HepG2 (cell line): ENCODE results near the gene CHID1. TPM values are rescaled to one million over a fixed set of nuclear protein-coding genes. Genes with fewer than 3 reads are reported as not detected.

Experiments
- ADNP ChIP-seq: sonication (generic); formaldehyde crosslinking; IDR thresholded peaks from 2 replicates; pipeline ENCODE4 v1.4.0; 2020; ENCODE audit warnings: missing genetic modification reagents
- ARNT2 ChIP-seq: sonication (generic); formaldehyde crosslinking; IDR thresholded peaks from 2 replicates; pipeline ENCODE4 v1.8.0; 2022; ENCODE audit warnings: mild to moderate bottlenecking, low read depth, missing genetic modification reagents, moderate library complexity
- CCAR2 ChIP-seq: fragments of 200-400 bp; formaldehyde crosslinking; optimal IDR thresholded peaks from 2 replicates; pipeline ENCODE3; 2018; ENCODE audit warnings: low read depth, mild to moderate bottlenecking, low read length, moderate library complexity
- HNRNPLL ChIP-seq: fragments of 200-400 bp; formaldehyde crosslinking; IDR thresholded peaks from 2 replicates; pipeline ENCODE4 v1.6.1; 2017; ENCODE audit warnings: mild to moderate bottlenecking, low read depth, low read length; ENCODE audit not compliant: poor library complexity, severe bottlenecking
- MXI1 ChIP-seq: IDR thresholded peaks from 3 replicates; pipeline ENCODE4 v1.6.1; 2012; ENCODE audit warnings: low read depth, low read length, inconsistent platforms, borderline replicate concordance
- NCOA1 ChIP-seq: sonication (generic); formaldehyde crosslinking; IDR thresholded peaks from 2 replicates; pipeline ENCODE4 v1.9.0; 2021; ENCODE audit warnings: missing genetic modification reagents
- NPAS2 ChIP-seq: sonication (generic); formaldehyde crosslinking; IDR thresholded peaks from 2 replicates; pipeline ENCODE4 v1.8.0; 2022; ENCODE audit warnings: mild to moderate bottlenecking, missing genetic modification reagents, borderline replicate concordance
- PCBP2 ChIP-seq: fragments of 200-400 bp; formaldehyde crosslinking; optimal IDR thresholded peaks from 2 replicates; pipeline ENCODE3; 2018; ENCODE audit warnings: low read length, low read depth; ENCODE audit not compliant: poor library complexity, severe bottlenecking
- RNF2 ChIP-seq: fragments of 450-650 bp; conservative IDR thresholded peaks from 2 replicates; pipeline ENCODE4 v1.6.1; 2016; ENCODE audit warnings: low read depth
- SP2 ChIP-seq: sonication (generic); formaldehyde crosslinking; IDR thresholded peaks from 2 replicates; pipeline ENCODE4 v1.5.1; 2020; ENCODE audit warnings: mild to moderate bottlenecking, missing genetic modification reagents
- SRSF1 ChIP-seq: fragments of 200-400 bp; formaldehyde crosslinking; optimal IDR thresholded peaks from 2 replicates; pipeline ENCODE3; 2017; ENCODE audit warnings: mild to moderate bottlenecking, low read depth, low read length, moderate library complexity
- TBX3 ChIP-seq: fragments of 450-650 bp; IDR thresholded peaks from 2 replicates; pipeline ENCODE4 v1.6.1; 2017; ENCODE audit warnings: antibody characterized with exemption, mild to moderate bottlenecking, inconsistent platforms, borderline replicate concordance
- TCF7 ChIP-seq: sonication (generic); IDR thresholded peaks from 2 replicates; pipeline ENCODE4 v1.6.1; 2016; ENCODE audit warnings: antibody characterized with exemption, low read depth
- TSC22D2 ChIP-seq: sonication (generic); formaldehyde crosslinking; IDR thresholded peaks from 2 replicates; pipeline ENCODE4 v1.5.1; 2020; ENCODE audit warnings: missing genetic modification reagents, mild to moderate bottlenecking, borderline replicate concordance
- WIZ ChIP-seq: sonication (generic); formaldehyde crosslinking; IDR thresholded peaks from 2 replicates; pipeline ENCODE4 v1.5.1; 2020; ENCODE audit warnings: mild to moderate bottlenecking, missing genetic modification reagents
- YEATS2 ChIP-seq: sonication (generic); formaldehyde crosslinking; IDR thresholded peaks from 2 replicates; pipeline ENCODE4 v1.4.0; 2020; ENCODE audit warnings: missing genetic modification reagents, borderline replicate concordance
- ZIK1 ChIP-seq: sonication (generic); formaldehyde crosslinking; IDR thresholded peaks from 2 replicates; pipeline ENCODE4 v1.5.0; 2020; ENCODE audit warnings: mild to moderate bottlenecking, low read depth, missing genetic modification reagents, borderline replicate concordance
- ZNF10 ChIP-seq: sonication (generic); formaldehyde crosslinking; IDR thresholded peaks from 2 replicates; pipeline ENCODE4 v1.4.0; 2020; ENCODE audit warnings: mild to moderate bottlenecking, low read depth, missing genetic modification reagents, borderline replicate concordance
- ZNF432 ChIP-seq: sonication (generic); formaldehyde crosslinking; IDR thresholded peaks from 2 replicates; pipeline ENCODE4 v1.5.0; 2020; ENCODE audit warnings: missing genetic modification reagents, mild to moderate bottlenecking, borderline replicate concordance
- ZNF567 ChIP-seq: sonication (generic); formaldehyde crosslinking; IDR thresholded peaks from 2 replicates; pipeline ENCODE4 v1.8.1; 2023; ENCODE audit warnings: mild to moderate bottlenecking, missing genetic modification reagents, borderline replicate concordance
- ZNF605 ChIP-seq: sonication (generic); formaldehyde crosslinking; IDR thresholded peaks from 2 replicates; pipeline ENCODE4 v1.8.0; 2022; ENCODE audit warnings: mild to moderate bottlenecking, missing genetic modification reagents
- ZNF781 ChIP-seq: sonication (generic); formaldehyde crosslinking; IDR thresholded peaks from 2 replicates; pipeline ENCODE4 v1.5.1; 2020; ENCODE audit warnings: borderline replicate concordance, mild to moderate bottlenecking, missing genetic modification reagents; ENCODE audit errors: not compliant biosample characterization
- polyA plus RNA-seq, 8 experiments: library from polyadenylated mRNA; depleted of rRNA in 3 of 8; stranded (reverse) in 7 of 8; unstranded in 1 of 8; fragments of >200 nt; fragmentation: Illumina TruSeq in 4 of 8; extraction: Trizol in 4 of 8; gene quantifications; 2 replicates each; pipeline versions ENCODE4 v1.2.1 to v1.2.3, GENCODE V29; 2011 to 2016; ENCODE audit warnings: low read depth in 4 of 8, missing spikeins in 1 of 8, mixed read lengths in 1 of 8; ENCODE audit not compliant: insufficient read depth in 1 of 8
- total RNA-seq, 5 experiments: library from RNA; depleted of rRNA; stranded (reverse); fragments of >200 nt; fragmentation: Illumina TruSeq; extraction: Trizol; gene quantifications; 2 replicates each; pipeline ENCODE4 v1.2.3, GENCODE V29; 2016; ENCODE audit warnings: low read depth in 1 of 5
- TF ChIP-seq, protein P1 (sequence below), 2 experiments: sonication (generic) in 1 of 2; formaldehyde crosslinking in 1 of 2; IDR thresholded peaks; 2 replicates each; pipeline versions ENCODE4 v1.4.0 to v1.6.1; 2018 to 2020; ENCODE audit warnings: missing genetic modification reagents in 2 of 2, borderline replicate concordance in 1 of 2, low read depth in 1 of 2, mild to moderate bottlenecking in 1 of 2, missing biosample characterization in 1 of 2
- TF ChIP-seq, protein P2 (sequence below): sonication (generic); formaldehyde crosslinking; IDR thresholded peaks from 2 replicates; pipeline ENCODE4 v1.4.0; 2020; ENCODE audit warnings: missing genetic modification reagents
- TF ChIP-seq, protein P3 (sequence below): IDR thresholded peaks from 2 replicates; pipeline ENCODE4 v1.6.1; 2018; ENCODE audit warnings: missing genetic modification reagents

The CHID1 gene
- total and polyA plus RNA-seq, 2 of the 13 experiments (the other 11 are each of a cell fraction or from before 2014, with no cell fraction given), result 65.1 to 93.6 TPM

DNA sequence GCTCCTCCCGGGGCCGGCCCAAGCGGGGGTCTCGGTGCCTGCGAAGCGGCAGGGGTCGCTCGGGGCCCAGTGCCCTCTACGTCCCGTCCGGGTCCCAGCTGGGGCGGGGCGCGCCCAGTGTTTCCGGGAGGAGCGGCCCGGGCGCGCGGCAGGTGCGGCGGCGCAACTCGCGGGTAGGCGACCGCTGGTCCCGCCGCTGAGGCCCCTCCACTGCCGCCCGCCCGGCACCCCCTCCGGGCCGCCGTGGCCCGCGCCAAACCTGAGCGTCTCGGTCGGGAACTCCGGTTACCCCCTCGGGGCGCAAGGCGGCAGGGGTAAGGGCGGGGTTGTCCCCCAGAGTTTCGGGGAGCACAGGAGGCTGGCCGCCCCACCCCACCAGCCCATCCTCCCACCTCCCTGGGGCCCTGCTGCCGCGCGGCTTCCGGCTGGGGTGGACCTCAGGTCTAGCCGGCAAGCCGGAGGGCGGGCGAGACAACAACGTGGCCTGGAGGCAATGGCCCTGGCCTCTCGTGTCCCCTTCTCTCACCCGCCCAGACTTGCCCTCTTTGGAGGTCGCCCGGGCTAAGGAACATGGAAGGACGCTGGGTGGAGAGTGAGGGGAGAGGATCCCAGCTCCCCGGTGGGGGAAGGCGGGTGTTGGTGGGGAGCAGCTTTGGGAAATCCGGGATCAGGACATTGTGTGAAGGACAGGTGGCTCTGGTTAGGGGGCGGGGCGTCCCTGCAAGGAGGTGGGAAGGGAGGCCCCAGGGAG is 83.3 kb downstream of the CHID1 start (continued):
- TF ChIP-seq, protein P1, sequence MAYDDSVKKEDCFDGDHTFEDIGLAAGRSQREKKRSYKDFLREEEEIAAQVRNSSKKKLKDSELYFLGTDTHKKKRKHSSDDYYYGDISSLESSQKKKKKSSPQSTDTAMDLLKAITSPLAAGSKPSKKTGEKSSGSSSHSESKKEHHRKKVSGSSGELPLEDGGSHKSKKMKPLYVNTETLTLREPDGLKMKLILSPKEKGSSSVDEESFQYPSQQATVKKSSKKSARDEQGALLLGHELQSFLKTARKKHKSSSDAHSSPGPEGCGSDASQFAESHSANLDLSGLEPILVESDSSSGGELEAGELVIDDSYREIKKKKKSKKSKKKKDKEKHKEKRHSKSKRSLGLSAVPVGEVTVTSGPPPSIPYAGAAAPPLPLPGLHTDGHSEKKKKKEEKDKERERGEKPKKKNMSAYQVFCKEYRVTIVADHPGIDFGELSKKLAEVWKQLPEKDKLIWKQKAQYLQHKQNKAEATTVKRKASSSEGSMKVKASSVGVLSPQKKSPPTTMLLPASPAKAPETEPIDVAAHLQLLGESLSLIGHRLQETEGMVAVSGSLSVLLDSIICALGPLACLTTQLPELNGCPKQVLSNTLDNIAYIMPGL (CRISPR knock-in tag; IDR thresholded peaks at IDR 0.05; ENCODE audit: borderline replicate concordance in 1 of 2, low read depth in 1 of 2), result peak; percentile 55 to 65; a peak in 2 of 4 replicates
- TF ChIP-seq ARNT2 (peak; percentile 75), TSC22D2 (CRISPR knock-in tag) (no peak; the same call in 1 of the 2 replicates), TBX3 (no peak), NCOA1 (no peak), ZNF432 (CRISPR knock-in tag) (no peak), PCBP2 (no peak), ZNF605 (no peak), ZNF781 (CRISPR knock-in tag) (peak; percentile 20), ZIK1 (no peak), RNF2 (0 out of 2 replicates have a peak, but pooled peaks have one; percentile 49), ADNP (CRISPR knock-in tag) (no peak), WIZ (CRISPR knock-in tag) (0 out of 2 replicates have a peak, but pooled peaks have one; percentile 28), TCF7 (no peak), HNRNPLL (peak; percentile 83), YEATS2 (CRISPR knock-in tag) (peak; percentile 63), MXI1 (peak; percentile 57; the same call in 1 of the 3 replicates), SRSF1 (no peak), ZNF567 (peak; percentile 90; the same call in 1 of the 2 replicates), ZNF10 (CRISPR knock-in tag) (no peak), SP2 (CRISPR knock-in tag) (no peak; the same call in 1 of the 2 replicates), CCAR2 (peak; percentile 48), NPAS2 (no peak)
- TF ChIP-seq, protein P2, sequence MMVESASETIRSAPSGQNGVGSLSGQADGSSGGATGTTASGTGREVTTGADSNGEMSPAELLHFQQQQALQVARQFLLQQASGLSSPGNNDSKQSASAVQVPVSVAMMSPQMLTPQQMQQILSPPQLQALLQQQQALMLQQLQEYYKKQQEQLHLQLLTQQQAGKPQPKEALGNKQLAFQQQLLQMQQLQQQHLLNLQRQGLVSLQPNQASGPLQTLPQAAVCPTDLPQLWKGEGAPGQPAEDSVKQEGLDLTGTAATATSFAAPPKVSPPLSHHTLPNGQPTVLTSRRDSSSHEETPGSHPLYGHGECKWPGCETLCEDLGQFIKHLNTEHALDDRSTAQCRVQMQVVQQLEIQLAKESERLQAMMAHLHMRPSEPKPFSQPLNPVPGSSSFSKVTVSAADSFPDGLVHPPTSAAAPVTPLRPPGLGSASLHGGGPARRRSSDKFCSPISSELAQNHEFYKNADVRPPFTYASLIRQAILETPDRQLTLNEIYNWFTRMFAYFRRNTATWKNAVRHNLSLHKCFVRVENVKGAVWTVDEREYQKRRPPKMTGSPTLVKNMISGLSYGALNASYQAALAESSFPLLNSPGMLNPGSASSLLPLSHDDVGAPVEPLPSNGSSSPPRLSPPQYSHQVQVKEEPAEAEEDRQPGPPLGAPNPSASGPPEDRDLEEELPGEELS, result no peak
- TF ChIP-seq, protein P3, sequence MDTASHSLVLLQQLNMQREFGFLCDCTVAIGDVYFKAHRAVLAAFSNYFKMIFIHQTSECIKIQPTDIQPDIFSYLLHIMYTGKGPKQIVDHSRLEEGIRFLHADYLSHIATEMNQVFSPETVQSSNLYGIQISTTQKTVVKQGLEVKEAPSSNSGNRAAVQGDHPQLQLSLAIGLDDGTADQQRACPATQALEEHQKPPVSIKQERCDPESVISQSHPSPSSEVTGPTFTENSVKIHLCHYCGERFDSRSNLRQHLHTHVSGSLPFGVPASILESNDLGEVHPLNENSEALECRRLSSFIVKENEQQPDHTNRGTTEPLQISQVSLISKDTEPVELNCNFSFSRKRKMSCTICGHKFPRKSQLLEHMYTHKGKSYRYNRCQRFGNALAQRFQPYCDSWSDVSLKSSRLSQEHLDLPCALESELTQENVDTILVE (CRISPR knock-in tag), result 0 out of 2 replicates have a peak, but pooled peaks have one; percentile 18
